COLO668 (cell line): Measurements from ENCODE around the gene XRCC3.
"Not testable (repeated sequence)": the region's sequence is repeated elsewhere in the genome, so short reads cannot be mapped to it uniquely, and the experiment has no call there.

Experiments used
- DNase-seq: peaks from one replicate; lab custom pipeline; 2025; ENCODE audit not compliant: unreplicated experiment; lab: John Stamatoyannopoulos, UW

The XRCC3 gene

DNA sequence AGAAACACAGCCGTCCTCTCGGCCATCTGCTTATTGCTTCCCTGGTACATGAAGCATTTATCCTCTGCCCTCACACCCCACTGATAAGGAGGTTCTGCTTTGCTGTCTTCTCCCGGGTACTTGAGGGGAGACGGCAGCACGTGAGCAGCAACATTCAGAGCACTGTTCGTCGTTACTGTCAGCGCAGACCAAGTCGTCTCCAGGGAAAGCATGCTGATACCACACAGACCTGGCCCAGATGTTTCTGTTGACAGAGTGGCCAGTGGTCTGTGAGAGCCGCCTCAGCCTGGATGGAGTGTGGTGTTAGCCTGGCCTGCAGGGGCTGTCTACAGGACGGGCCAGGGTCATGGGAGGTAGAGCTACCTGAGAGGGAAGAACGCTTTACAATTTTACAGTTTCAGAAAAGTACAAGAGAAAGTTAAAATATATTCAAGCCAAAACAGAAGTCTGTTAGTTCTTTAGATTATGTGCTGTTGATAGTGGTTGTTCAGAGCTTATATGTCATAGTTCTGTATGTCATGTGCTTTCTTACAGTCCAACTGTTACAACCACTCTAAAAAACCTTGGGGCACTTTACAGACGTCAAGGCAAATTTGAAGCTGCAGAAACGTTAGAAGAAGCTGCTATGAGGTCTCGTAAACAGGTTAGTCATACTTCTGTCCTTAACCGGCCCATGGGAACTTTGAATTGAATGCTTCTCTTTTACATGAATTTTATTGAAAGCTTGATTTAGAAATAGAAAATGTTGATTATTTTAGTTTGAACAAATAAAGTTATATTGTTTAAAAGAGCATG, 38.2 kb downstream of the XRCC3 start:
- no peak for DNase-seq

DNA sequence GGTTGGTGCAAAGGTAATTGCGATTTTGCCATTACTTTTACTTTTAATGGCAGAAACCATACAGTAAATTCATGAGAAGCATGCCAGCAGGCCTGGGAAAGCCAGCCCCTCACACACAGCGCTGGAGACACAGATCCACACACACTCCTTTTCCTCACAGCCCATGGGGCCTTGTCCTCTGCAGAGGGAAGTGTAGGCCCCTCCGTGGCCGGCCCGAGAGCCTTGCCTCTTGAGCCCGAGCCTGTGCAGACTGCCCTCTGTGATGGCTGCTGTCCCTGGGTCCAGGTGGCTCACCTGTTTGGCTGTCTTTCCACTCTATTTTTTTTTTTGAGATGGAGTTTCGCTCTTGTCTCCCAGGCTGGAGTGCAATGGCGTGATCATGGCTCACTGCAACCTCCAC, 39.3 kb downstream of the XRCC3 start:
- DNase-seq = no peak

DNA sequence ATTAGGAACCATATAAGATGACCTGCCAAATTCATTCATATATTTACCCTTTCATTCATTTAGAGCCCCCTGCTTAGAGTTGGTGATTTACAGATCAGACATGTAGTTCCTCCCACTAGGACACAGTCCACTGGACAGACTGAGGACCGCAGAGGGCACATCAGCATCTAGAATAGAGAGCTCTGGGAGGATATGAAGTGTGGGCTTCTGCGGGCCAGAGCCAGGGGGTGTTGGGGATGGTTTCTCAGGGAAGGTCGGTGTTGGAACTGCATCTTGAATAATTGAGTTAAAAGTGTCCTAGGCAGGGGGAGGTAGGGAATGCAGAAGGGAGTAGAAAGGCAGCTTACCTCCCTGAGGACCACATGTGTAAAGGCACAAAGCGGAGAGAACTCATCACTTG, 43.3 kb downstream of the XRCC3 start:
- DNase-seq = no peak

DNA sequence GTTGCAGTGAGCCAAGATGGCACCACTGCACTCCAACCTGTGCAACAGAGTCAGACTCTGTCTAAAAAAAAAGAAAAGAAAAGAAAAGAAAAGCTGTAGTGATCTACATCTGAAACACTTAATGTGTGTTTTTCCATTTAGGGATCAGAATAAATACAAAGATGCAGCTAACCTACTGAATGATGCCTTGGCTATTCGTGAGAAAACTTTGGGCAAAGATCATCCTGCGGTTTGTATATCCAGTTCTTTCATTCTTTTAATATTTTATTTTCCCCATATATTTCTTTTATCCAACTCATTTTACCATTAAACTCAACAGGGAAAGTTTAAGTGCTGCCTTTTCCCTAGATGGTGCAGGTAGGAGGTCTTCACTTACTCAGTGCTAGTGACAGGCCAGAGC, 45.9 kb downstream of the XRCC3 start:
- DNase-seq = no peak

DNA sequence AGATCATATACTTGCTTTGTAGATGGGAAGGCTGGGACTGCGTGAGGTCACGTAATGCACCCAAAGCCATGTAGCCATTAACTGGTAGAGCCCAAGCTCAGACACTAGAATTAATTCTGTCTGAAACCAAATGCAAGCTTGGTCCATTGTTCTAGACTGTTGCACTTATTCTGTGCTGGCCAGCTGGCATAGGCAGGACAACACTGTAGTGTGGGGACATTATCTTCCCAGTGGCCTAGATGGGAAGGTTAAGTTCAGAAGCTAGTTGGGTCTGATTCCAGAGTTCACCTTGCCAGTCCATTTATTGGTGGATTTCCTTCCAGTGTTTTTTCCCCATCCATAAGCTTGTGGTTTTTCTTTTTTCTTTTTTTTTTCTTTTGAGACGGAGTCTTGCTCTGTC, 47.1 kb downstream of the XRCC3 start:
- DNase-seq = no peak

DNA sequence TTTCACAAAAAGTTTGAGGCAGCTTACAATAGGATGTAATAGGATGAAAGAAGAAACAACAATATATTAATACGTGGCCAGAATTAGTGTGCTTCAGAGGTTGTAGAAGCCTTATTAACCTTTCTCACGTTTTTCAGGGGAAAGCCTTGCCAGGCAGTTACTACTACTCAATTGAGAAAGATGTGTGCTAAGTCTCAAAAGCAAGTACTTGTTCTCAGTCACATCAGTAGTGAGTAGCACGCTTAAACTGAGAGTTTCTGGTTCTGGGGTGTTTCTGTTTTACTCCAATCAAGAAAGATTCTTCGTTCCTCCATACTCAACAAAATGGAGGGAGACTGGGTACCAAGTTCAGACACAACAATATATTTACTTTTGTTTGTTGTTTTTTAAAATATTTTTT, 47.6 kb downstream of the XRCC3 start:
- DNase-seq = no peak

DNA sequence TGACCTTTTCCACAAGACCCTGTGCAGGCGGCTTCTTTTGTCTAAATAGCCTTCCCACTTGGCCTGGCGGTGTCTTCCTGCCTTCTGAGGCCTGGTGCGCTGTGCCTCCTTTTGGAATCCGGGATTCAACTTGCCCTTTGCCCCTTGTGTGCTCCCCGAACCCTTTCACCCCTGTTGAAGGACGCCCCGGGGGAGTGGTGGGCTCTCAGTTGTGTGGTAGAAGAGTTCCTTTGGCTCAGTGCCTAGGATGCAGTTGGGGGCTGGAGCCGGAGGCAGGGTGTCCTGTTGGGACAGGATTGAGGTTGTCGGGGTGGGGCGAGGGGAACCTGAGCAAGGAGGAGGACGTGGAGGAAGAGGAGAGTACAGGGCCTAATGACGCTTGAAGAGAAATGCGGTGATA, 51.7 kb downstream of the XRCC3 start:
- no peak for DNase-seq

DNA sequence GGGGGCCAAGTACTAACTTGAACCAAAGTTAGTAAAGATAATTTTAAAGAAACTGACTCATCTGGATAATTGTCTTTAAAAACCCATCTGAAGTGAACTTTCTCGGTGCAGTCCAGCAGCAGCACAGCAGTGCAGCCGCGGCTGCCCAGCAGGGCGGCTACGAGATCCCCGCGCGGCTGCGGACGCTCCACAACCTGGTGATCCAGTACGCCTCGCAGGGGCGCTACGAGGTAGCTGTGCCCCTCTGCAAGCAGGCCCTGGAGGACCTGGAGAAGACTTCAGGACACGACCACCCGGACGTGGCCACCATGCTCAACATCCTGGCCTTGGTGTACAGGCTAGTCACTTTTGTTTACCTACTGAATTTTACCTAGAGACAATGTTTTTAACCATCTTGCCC, 52.7 kb downstream of the XRCC3 start:
- no peak for DNase-seq

DNA sequence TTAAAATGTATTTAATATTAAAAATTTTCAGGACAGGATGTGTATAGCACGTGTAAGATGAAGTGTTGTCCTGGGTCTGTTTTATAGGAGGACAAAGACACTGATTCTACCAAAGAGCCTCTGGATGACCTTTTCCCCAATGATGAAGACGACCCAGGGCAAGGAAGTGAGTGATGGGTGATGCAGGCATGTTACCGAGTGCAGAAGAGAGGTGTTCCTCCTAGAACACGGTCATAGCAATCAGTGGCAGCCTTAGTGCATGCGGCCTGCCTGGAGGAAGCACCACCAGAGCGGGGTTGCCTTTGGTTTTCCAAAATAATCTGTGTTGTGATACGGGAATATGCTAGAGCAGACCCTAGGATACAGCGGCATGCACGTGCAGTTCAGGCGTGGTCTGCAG, 53.2 kb downstream of the XRCC3 start:
- no peak for DNase-seq

DNA sequence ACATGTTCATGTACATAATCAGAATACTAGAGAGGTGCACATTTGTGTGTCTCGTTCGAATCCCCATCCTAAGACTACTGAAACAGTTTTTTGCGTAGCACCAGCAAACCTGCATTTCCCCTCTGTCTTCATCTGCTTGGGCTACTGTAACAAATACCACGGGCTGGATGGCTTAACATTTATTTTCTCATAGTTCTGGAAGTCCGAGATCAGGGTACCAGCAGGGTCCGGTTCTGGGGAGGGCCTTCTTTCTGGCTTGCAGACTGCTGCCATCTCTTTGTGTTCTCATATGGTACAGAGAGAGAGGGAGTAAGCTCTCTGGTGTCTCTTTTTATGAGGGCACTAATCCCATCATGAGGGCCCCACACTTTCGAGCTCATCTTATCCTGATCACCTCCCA, 55.6 kb downstream of the XRCC3 start:
- DNase-seq = no peak

DNA sequence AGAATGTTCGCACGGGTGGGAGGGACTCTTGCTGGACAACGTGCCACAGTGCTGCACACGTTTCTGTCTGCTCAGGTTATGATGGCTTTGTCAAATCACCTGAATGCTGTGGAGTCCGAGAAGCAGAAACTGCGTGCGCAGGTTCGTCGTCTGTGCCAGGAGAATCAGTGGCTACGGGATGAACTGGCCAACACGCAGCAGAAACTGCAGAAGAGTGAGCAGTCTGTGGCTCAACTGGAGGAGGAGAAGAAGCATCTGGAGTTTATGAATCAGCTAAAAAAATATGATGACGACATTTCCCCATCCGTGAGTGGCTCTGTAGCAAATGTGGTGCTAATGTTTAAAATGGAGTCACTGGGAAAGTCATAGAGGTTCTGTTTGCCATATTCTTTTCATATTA, 57.8 kb downstream of the XRCC3 start:
- no peak for DNase-seq

DNA sequence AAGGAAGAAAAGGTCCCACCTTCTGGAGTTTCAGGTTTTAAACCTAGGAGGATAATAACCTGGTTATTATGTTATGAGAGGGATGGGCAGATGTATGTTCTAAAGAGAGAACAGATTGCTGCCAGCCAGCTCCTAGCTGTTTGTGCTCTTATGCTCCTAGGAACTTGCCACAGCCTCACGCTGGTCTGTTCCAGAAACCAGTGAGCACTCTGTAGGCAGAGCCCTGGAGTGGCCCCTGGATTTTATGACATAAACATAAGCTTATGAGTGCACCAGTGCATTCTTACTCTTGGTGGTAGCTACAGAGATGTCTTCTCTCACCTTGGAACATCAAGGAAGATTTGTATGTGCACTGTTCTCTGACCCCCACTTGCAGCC, 58.5 kb downstream of the XRCC3 start:
- DNase-seq = no peak

DNA sequence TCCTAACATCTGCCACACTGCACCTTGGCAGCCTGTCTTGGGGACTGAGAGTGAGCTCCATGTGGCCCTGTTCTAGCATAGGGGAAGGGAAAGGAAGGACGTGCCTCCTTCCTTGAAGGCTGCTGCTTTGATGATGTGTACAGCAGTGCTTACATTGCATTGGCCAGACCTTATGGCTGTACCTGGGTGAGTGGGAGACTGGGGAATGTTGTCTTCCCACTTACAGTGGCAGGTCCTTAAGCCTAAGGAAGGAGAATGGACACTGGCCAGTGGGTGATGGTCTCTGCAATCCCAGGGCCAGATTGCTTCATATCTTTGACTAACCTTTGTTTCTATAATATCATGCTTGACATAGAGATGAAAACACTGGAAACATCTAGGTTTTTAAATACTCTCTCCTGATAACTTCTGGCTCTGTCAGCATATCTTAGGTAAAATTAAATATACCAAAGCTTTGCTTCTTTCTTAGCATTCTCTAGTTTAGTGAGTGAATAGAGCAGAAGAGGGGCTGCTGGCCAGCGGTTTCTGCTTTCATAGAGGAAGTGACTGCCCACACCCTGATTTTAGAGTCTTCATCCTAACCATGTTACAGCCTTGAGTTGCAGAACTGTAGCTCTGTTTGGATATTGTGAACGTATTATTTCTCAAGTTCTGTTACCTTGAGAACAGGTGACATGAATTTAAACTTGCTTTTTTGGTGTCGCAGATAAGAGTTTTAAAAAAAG, 59.1 kb downstream of the XRCC3 start:
- no peak for DNase-seq

DNA sequence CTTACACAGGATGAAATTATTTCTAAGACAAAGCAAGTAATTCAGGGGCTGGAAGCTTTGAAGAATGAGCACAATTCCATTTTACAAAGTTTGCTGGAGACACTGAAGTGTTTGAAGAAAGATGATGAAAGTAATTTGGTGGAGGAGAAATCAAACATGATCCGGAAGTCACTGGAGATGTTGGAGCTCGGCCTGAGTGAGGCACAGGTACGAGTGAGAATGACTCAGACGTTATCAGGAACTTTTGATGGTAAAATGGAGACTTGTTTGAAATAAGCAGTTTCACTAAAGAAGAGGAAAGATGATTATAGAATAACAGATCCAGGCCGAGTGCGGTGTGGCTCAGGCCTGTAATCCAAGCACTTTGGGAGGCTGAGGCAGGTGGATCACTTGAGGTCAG, 60.6 kb downstream of the XRCC3 start:
- no peak for DNase-seq

DNA sequence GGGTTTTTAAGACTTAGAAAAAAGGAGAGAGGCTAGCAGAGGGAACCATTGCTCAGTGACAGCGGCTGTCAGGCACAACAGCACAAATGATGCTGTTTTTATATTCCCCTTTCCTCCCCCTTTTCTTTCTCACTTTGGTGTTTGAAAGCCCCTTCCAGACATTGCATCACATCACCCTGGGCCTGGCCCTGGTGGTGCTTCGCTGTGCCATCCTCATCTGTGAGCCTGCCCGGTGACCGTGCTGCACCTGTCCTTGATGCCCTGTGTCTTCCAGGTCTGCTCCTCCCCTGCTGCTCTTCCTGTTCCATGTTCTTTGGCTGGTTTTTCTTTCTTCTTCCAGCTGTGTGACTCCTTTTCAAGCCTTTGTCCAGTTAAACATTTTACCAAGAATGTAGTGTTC, 61.4 kb downstream of the XRCC3 start:
- no peak for DNase-seq

DNA sequence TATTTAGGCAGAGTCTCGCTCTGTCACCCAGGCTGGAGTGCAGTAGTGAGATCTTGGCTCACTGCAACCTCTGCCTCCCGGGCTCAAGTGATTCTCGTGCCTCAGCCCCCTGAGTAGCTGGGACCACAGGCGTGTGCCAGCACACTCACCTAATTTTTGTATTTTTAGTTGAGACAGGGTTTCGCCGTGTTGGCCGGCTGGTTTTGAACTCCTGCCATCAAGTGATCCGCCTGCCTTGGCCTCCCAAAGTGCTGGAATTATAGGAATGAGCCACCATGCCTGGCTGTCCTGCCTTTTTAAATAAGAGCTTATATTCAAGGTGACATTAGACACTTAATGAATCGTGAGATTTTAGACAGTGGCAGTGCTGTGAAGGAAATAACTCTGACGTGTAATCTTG, 61.9 kb downstream of the XRCC3 start:
- DNase-seq = not testable (repeated sequence)

DNA sequence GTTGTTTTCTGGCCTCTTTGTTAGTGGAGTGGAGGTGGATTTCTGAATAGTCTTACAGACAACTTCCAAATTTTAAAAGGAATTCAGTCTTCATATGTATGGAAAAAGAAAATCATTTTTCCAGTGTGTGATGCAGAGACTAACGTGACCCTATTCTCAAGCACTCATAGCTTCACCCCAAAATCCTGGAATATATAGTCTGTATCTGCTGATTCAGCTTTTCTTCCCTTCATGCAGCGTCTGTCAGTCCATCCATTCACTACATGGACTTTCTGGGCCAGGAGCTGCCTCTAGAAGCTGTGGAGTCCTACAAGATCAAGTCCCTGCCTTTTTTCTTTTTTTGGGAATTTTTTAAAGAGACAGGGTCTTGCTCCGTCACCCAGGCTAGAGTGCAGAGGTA, 62.4 kb downstream of the XRCC3 start:
- no peak for DNase-seq

DNA sequence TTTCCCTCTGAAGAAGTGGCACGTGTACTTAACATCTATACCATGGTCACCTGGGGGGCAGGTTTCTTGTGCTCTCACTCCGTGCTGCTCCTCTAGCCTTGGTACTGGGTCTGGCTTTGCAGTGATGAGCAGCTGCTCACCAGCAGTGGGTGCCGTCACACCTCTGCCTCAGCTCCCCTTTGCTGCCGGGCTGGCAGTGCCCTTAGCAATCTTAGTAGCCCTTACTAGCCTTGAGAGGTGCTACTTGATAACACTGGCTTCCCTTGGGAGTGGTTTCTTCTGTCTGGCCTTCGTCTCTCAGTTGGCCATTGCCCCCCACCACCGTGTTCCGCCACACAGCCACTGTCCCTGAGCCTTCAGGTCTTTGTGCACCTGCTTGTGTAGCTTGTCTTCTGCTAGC, 63.7 kb downstream of the XRCC3 start:
- no peak for DNase-seq

DNA sequence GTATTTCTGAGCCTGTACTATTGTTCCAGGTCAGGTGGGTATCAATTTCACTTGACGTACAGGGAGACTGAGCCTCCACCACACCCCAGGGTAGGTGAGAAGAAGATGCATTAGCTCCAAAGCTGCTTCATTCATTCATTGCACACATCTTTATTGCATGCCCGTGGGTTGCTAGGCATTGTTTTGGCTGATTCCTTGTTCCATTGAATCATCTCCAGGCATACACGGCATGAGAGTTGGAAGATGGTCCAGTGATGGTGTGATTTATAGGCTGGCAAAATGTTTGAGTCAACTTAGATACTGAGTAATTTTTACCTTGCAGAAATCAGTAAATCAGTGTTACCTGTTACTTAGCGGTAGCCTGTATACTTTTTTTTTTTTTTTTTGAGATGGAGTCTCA, 65.0 kb downstream of the XRCC3 start:
- no peak for DNase-seq

DNA sequence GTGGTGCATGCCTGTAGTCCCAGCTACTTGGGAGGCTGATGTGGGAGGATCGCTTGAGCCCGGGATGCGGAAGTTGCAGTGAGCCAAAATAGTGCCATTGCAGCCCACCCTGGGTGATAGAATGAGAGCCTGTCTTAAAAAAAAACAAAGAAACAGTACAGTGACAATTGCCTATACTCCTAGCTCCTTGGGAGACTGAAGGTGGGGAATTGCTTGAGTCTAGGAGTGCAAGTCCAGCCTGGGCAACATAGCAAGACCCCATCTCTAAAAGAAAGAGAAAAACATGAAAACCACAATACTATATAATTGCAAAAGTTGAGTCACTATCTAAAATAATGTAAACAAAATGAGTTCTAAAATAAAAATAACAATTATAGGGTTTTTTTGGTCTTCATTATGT, 66.2 kb downstream of the XRCC3 start:
- DNase-seq = no peak
